Stimulated activated CD8-positive, alpha-beta memory T cell treated with anti-CD3 and anti-CD28 coated beads, Interleukin-15, amount 100 ng/mL, for 48 hours (primary cell): ENCODE measurements around the gene ARL15.
"Not testable (repeated sequence)": the region's sequence is repeated elsewhere in the genome, so short reads cannot be mapped to it uniquely, and the experiment has no call there.

Source experiments
- DNase-seq, 2 donors: peaks; one replicate each; pipeline ENCODE4 v3.0.0-alpha.2; 2020; ENCODE audit warnings: low read depth in 2 of 2

ARL15 gene

DNA sequence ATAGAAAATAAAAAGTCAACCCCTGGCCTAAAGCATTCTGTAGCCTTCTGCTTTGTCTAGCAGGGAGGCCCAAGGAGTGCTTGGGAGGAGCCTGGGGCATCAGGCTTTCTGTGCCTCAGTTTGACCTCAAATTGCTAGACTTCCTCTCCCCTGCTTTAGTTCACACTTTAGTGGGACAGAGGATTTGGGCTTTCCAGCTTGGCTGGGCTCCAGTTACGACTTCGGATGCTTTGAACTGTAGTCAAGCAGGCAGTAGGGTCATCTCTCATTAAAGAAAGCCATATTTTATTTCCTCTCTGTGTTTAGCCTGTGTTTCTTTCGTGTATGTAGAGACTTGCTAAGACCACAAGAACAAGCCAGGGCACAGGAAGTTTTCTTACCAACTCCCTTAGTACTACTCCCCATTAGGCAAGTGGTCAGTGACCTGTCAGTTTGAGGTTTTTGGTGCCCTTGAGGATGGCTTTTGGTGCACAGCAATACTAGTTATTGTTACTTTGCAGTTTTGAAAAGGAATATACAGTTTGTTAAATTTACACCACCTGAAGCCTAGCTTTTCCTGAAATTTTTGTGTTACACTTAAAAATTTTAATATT lies 415.2 kb downstream of the ARL15 start:
- no peak for DNase-seq

DNA sequence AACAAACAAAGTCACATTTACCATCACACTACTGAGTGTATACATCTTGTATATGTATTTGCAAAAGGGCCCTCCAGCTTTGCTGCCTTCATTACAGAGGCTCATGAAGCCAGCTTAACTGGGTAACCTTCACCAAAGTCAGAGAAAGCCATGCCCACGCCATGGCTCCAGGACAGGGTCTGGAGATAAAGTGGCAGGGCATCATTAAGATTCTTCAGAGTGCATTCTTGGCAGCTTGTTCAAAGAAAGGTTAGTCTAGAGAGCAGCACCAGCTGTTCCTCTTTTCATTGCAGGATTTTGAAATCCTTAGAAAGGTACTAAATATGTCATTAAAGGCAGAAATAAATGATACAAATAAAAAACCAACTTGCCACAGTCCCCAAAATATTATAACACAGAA lies 416.7 kb downstream of the ARL15 start:
- no peak for DNase-seq

DNA sequence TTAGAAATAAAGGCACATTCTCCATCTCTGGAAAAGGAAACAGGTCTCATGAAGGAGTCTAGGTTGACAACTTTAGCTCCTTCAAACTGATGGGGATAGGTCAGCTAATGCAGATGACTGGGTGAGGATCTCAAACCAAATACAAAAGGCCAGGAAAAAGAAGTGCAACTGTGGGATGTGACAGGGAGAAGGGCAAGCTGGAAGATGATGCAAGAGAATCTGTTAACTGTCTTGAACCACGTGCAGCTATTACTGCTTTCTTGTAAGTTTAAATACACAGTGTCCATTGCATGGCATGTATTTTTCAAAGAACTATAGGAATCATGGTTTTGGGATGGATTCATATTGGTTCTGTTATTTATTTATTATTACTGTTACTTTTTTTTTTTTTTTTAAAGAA lies 418.1 kb downstream of the ARL15 start:
- no peak for DNase-seq

DNA sequence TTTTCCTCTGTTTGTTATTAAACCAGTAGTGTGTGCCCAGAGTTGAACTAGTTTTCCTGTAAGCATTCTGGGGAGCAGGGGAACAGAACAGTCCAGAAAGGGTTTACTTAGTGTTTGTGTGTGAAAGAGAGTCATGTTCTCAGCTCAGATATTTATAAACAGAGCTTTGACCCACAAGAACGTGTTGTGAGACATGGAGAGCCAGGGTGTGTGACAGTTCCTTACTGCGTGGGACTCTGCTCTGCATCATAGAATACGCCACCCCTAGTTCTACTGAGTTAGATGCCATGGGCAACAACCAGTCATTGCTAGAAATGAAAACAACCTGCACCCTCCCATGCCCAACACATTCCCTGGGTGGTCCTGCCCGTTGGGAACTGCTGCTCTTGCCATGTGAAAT lies 419.2 kb downstream of the ARL15 start:
- no peak for DNase-seq

DNA sequence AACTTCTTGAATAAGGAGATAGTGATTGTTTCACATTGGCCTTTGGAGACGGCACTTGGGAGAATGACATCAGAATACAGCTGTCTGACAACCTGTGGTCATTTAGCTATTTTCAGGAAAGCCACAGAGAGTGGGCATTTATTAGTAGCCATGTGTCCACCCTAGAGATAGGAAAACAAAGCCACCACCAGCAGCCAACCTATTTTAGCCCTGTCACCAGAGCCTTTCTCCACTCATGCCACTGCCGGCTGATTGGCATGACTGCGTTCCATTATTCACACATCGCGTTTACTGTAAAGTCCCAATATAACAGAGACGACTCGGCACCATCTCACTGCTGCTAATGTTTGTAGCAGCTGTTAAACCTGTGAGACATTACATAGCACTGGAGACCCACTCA lies 419.9 kb downstream of the ARL15 start:
- no peak for DNase-seq

DNA sequence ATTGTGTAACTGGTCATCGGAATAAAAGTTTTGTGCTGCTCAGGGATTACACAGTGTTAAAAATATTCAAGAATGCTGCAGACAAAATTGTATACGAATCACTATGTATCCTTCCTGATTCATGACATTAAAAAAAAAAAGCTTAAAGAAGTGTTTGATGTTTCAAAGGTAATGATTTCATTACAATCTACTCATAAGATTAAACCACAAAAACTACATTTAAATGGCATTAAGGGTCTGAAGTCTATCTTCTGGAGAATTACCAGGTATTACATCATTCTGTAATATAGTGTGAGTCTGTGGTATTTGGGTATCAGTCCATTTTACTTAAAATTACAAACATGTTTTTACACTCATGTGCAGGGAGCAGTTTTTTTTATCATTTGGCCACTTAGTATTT lies 425.5 kb downstream of the ARL15 start:
- no peak for DNase-seq

DNA sequence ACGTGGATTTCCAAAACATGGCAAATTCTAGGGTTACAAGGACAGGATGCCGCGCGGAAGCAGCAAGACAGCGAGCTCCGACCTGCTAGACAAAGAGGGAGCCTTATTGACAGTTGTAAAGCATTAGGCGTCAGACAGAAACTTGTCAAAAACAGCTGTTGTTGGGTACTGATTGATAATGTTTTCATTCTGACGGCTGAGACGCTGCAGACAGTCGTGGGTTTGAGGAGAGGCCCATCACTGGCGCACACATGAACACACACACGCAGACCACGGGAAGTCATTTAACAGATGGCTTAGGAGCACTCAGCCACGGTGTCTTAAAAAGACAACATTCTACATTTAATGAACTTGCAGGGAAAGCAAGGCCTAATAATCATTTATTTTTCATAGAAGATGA lies 426.0 kb downstream of the ARL15 start:
- DNase-seq = no peak

DNA sequence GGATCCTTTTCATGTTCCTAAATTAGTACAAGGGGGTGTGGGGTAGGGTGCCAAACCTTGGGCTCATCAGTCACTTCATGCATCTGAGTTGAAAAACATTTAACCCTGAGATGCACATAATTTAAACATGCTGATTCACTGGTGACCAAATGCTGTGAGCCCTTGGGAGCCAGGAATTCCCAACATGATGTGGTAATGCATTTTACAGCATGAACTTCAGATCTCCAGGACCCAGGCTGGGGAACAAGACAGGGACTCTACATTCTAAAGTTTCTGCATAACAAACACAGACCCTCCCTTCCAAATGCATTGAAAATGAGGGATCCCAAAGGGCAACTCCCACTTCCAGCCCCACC lies 427.7 kb downstream of the ARL15 start:
- DNase-seq = no peak

DNA sequence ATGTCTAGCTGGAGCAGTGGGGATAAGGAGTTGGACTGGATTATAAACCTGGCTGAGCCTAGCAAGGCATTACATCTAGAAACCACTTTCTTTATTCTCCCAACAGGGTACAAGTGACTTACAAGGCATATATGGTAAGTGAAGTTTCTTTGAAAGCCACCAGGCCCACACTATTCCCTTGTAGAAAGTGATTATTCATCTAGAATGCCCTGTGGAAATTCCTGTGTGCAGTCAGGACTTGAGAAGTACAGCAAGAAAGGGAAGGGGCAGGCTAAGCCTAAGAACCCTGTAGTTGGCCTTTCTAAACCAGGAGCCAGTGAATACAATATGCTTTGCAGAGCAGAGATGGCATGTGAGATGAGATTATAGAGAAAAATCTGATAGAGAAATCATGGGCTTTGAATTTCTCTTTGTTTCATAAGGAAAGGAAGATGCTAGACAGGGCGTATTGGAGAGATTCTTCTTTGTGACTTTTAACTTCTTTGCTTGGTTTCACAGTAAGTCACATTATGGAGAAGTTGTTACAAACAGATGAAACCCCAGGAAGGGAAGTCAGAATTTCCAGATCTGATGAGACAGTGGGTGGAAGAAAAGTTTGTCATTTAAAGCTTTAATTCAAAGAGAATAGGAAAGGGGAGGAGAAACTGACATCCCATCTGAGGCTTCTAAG lies 428.2 kb downstream of the ARL15 start:
- no peak for DNase-seq

DNA sequence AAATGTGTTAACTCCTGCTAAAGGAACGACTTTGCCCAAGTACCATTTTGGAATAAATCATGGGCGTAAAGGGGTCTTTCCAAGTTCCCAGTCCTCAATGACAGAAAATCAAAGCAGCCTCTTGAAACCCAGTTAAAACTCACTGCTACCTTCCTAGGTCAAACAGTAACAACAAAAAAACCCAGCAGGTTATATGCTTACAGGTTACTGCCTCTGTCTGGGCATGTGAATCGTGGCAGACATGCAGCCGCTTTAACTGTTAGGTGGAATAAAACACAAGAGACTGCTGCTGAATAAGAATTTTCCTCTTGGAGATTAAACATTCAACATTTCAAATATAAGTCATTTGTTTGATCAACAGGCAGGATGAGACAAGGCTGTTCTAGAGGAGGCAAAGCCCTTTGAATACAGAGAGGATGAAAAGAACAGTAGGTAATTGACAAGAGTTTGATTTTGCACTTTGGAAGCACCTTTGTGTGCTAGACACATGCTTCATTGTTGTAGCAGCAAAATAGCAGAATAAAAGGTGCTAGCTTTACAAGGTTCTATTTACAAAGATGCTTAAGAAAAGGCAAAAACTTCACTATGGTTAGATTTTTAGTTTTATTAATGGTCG lies 430.6 kb downstream of the ARL15 start:
- DNase-seq = no peak

DNA sequence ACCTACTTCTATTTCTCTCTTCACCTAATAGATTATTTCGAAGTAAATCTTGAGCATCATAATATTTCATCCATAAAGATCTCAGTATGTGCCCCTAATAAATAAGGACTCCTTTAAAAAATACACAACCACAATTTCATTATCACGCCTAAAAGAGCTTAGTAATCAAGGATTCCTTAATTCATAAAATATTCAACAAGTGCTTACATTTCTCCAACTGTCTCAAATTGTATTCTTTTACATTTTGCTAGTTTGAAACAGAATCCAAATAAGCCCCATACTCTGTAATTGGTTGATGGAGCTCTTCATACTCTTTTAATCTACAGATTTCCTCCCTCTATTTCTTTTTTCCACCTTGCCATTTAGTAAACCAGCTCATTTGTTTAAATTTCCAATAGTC lies 432.4 kb downstream of the ARL15 start:
- DNase-seq = no peak

DNA sequence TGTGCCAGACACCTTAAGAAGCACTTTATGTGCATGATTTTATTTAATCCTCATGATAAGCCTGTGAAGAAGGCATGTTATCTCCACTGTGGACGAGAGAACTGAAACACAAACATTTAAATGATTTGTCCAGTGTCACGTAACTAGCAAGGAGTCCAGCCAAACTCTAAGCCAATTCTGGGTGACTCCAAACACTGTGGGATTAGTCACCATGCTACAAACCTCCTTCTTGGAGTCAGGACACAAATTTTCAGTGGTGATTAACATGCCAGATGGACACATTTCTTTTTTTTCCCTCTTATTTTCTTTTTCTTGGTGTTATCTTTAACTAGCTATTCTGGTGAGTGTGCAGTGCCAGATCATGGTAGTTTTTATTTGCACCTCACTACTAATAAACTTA lies 433.1 kb downstream of the ARL15 start:
- no peak for DNase-seq

DNA sequence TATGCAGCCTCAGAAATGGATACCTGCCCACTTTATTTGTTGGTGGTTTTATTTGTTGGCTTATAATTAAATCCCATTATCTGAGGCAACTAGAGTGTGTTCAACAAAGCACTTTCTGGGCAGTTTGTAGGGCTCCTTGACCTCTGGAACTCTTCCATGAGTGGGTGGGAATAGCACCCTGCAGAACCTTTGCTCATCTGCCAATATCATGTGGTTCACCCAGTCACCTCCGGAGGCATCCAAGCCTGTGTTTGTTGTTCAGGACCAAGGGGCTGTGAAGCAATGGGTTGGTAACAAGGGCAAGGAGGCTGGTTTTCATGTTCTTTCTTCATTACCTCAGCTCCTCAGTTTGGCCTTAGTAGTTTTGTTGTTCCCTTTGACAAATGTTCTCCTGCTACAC lies 436.0 kb downstream of the ARL15 start:
- no peak for DNase-seq

DNA sequence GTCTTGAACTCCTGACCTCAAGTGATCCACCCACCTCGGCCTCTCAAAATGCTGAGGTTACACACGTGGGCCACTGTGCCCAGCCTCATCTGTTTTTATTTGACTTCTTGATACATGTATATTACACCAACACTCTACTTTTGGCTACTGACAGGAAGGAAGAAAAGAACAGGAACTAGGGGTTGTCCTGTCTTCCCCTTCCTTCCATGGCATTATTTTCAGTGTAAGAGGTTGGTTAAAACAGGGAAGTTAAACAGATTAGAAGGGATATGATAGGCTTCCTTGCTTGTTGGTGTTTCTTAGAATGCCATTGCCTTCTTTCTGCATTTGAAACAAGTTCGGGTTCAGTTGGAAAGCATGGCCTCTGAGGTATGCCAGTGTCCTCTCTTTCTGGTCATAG lies 437.1 kb downstream of the ARL15 start:
- DNase-seq = no peak

DNA sequence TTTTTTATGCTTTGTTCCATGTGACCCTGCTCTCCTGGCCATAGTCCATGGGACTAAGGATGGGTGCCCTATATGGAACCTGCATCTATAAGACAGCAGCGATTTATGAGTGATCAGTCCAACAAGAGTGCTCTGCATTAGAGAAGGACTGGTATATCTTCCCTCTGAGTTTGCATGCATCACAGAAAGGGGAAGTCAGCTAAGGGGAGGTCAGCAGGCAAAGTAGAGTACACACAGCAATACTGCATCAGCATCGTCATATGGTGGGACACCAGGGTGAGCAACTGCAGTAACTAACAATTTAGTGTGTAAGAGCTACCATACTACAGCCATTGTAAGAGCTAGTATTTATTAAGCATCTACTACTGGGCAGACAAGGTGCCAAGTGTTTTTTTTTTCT lies 438.6 kb downstream of the ARL15 start:
- DNase-seq = no peak

DNA sequence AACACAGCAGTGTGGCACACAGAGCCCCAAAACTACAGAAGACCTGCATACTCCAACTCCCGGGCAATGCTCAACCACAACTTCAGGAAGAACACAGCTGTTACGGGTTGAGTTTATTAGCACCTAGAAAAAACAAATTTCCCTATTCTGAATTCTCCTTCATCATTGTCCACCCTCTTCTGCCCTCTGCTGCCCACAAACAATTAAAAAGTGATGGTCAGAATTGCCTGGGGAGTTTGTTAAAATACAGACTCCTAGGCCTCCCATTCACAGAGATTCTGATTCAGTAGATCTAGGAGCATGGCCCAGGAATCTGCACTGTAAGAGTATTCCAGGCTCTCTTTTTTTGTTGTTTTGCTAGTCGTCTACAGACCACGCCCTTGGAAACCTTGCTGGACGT lies 439.3 kb downstream of the ARL15 start:
- no peak for DNase-seq

DNA sequence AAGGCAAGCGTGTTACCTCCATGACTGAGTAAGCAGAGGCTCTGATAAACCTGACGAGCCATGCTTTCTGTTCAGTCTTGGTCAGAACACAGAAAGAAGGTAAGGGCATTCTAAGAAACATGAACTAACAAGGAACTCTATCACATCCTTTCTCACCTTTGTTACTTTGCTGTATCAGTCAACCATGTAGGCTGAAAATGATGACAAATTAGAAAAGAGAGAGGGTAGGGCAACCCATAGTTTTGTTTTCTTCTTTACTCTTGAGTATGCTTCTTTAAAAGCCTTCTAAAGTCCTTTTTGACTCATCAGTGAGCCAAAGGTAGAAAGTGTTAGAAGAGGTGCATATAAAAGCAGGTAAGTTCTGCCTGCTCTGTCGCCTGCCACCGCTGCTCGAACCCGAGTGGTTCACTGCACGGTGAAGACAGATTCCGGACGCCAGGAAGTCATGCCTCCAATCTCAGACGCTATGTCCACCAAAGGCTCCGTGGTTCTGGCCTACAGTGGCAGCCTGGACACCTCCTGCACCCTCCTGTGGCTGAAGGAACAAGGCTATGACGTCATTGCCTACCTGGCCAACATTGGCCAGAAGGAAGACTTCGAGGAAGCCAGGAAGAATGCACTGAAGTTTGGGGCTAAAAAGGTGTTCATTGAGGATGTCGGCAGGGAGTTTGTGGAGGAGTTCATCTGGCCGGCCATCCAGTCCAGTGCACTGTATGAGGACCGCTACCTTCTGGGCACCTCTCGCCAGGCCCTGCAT lies 451.5 kb downstream of the ARL15 start:
- no peak for DNase-seq

DNA sequence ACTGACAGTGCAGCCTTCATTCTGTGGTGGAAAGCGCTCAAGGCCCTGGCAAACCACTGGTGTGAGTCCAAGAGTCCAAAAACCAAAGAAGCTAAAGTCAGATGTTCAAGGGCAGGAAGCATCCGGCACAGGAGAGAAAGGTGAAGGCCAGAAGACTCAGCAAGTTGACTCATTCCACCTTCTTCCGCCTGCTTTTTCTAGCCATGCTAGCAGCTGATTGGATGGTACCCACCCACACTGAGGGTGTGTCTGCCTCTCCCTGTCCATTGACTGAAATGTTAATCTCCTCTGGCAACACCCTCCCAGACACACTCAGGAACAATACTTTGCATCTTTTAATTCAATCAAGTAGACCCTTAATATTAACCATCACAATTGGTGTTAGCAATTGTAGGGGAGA lies 453.9 kb downstream of the ARL15 start:
- no peak for DNase-seq

DNA sequence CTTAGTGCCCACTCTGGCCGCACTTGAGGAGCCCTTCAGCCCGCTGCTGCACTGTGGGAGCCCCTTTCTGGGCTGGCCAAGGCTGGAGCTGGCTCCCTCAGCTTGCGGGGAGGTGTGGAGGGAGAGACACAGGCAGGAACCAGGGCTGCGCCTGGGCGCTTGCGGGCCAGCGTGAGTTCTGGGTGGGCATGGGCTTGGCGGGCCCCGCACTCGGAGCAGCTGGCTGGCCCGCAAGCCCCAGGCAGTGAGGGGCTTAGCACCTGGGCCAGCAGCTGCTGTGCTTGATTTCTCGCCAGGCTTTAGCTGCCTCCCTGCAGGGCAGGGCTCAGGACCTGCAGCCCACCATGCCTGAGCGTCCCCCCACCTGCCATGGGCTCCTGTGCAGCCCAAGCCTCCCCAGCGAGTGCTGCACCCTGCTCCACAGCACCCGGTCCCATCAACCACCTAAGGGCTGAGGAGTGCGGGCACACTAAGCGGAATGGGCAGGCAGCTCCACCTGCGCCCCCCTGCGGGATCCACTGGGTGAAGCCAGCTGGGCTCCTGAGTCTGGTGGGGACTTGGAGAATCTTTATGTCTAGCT lies 473.4 kb downstream of the ARL15 start:
- not testable (repeated sequence) for DNase-seq

DNA sequence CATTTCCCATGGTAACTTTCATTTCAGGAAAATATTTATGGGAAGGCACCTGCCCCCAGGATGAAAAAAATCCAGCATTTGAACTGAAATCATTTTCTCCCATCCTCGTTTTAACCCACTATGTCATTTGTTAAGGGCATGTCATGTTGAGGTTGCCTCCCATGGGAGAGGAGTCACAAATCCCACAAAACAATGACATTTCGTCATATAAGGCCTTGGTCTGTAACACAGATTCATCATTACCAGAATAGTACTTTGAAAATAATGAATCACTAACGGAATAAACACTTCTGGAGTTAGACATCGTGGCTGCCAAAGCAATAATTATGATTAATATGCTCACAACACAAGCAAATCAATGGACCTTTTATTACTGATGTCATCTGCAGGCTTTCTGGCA lies 475.9 kb downstream of the ARL15 start:
- no peak for DNase-seq
